ENCODE measurements around the gene DCUN1D2.
"Not testable (repeated sequence)": the region's sequence is repeated elsewhere in the genome, so short reads cannot be mapped to it uniquely, and the experiment has no call there.

The DCUN1D2 gene

GRCh38 chr13:113490496-113491417 lies at the start of gene DCUN1D2:
Gene DCUN1D2 (minus strand): TSS chr13:113490711. CDS start chr13:113490669, 42 bp downstream.
- peak; percentile 39 for DNase-seq

- no peak for DNase-seq
Observed at GRCh38 chr13:113539822-113540221, 49.3 kb upstream of the DCUN1D2 start.

- no peak for DNase-seq
Observed at GRCh38 chr13:113539176-113539575, 48.7 kb upstream of the DCUN1D2 start.

DNA sequence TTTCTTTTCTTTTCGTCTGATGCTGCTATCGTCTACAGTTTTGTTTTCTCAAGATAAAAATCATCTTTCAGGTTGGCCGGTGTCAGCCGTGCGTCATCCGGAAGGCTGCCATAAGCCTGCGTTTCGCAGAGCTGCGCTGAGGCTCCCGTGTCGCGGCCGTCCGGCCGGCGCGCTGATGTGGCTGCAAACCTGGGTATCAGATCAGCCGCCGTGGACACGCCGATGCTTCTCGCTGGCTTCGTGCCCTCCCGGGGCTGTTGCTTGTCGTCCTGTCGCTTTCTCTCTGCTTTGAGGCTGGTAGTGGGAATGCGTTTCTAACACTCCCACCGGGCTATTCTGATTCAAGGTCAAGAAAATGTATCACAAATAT lies 48.2 kb upstream of the DCUN1D2 start:
- DNase-seq = no peak

GRCh38 chr13:113537909-113538688 lies 47.6 kb upstream of the DCUN1D2 start:
- DNase-seq = no peak

DNA sequence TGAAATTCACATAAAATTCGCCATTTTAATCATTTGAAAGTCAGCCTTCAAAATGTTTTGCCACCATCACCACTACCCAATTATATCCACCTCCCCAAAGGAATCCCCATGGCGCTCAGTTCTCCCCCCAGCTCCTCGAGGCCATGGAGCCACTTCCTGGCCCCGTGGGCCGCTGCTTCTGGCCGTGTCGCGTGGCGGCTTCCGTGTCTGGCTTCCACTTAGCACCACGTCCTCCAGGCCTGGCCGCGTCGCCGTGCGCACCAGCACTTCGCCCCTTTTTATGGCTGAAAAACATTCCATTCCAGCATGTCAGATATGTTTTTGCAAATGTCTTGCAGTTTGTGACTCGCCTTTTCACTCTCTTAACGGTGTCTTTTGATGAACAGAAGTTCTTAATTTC lies 46.7 kb upstream of the DCUN1D2 start:
- no peak for DNase-seq

- DNase-seq = no peak
Observed at GRCh38 chr13:113536461-113537110, 46.1 kb upstream of the DCUN1D2 start.

DNA sequence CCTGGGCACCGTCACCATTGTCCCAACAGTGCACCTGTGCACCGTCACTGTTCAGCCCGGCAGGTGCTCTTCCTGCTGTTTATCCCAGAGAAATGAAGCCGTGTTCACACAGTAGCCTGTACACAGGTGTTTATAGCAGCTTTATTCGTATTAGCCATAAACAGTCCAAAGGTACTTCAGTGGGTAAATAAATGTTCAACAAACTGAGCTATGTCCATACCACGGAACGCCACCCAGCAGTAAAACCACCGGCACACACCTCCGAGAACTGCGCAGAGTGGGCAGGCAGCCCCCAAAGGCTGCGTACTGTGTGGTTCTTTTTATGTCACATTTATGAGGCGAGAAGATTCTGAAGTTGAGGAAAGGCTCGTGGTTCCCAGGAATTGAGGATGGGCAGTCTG lies 44.9 kb upstream of the DCUN1D2 start:
- no peak for DNase-seq

DNA sequence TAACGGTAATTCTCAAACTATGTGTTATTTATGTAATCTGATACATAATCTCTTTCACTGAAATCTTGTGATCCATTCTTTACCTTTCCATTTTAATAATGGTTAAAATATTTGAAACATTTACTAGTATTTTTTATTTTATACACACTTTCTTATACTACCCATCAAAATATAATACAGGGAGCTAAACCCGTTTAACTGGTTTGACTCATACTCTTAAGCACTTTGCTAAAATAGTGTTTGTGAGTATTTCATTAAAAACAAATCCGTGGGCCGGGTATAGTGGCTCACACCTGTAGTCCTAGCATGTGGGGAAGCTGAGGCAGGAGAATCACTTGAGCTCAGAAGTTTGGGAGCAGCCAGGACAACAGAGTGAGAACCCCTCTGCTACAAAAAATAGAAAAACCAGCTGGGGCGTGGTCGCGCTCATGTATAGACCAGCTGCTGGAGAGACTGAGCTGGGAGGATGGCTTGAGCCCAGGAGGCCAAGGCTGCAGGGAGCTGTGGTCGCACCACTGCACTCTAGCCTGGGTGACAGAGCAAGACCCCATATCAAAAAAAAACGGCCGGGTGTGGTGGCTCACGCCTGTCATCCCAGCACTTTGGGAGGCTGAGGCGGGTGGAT lies 43.8 kb upstream of the DCUN1D2 start:
- DNase-seq = no peak

DNA sequence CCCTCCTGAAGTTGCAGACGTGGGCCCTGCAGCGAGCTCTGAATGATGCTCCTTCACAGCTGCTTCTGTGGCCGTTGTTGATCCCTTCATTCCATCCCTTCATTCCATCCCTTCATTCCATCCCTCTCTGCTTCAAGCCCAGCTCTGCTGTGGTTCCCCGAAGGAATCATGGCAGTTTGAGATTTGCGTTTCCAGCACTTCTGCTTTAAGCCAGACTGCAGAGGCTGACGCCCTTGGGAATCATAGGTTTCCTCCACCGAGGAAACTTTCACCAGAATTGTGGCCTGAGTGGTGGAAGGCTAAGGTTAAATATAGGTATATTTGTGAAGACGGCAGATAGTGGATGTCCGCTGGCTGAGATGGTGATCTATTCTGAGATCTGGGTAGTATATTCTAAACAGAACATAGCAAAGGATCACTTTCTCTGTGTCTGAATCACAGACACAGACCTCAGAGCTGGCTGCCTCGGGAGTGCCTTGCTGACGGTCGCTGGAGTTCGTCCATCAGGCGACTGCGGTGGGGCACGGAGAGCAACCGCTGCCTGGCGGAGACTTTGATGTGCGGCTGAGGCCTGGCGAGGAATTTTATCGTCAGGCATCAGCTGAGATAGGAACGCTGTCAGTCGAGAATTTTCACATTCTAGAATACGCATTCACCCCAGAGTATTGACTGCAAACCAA lies 42.8 kb upstream of the DCUN1D2 start:
- DNase-seq = no peak

- DNase-seq = no peak
Observed at GRCh38 chr13:113532156-113532806, 41.8 kb upstream of the DCUN1D2 start.

GRCh38 chr13:113531041-113531873 lies 40.7 kb upstream of the DCUN1D2 start:
- no peak for DNase-seq

- DNase-seq = no peak
Observed at GRCh38 chr13:113528813-113529180, 38.3 kb upstream of the DCUN1D2 start.

- DNase-seq = no peak
Observed at GRCh38 chr13:113528101-113528812, 37.7 kb upstream of the DCUN1D2 start.

- no peak for DNase-seq
Observed at GRCh38 chr13:113527272-113527958, 36.9 kb upstream of the DCUN1D2 start.

DNA sequence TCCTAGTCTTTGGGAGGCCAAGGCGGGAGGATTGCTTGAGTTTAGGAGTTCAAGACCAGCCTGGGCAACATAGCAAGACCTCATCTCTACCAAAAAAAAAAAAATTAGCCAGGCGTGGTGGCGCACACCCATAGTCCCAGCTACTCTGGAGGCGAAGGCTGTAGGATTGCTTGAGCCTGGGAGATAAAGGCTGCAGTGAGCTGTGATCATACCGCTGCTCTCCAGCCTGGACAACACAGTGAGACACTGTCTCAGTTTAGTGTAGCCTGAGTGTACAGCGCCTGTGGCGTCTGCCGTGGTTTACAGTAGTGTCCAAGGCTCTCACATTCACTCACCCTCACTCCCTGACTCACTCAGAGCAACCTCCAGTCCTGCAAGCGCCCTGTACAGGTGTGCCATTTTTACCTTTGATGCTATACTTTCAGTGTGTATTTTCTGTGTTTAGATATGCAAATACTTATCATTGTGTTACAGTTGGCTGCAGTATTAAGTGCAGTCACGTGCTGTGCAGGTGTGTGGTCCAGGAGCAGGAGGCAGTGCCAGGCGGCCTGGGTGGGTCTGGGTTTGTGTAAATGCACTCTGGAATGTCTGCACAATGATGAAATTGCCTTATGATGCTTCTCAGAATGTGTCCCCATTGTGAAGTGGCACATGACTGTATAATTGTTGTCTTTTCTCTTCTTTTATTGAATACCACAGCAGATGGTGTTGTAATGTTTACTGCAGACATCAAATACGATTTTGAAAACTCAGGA lies 36.1 kb upstream of the DCUN1D2 start:
- no peak for DNase-seq

DNA sequence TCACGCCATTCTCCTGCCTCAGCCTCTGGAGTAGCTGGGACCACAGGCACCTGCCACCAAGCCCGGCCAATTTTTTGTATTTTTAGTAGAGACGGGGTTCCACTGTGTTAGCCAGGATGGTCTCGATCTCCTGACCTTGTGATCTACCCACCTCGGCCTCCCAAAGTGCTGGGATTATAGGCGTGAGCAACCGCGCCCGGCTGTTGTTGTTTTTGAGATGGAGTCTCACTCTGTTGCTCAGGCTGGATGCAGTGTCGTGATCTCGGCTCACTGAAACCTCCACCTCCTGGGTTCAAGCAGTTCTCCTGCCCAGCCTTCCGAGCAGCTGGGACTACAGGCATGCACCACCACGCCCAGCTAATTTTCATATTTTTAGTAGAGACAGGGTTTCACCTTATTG lies 31.9 kb upstream of the DCUN1D2 start:
- not testable (repeated sequence) for DNase-seq

- no peak for DNase-seq
Observed at GRCh38 chr13:113520571-113520970, 30.1 kb upstream of the DCUN1D2 start.

GRCh38 chr13:113519556-113519955 lies 29.0 kb upstream of the DCUN1D2 start:
- DNase-seq = no peak

All from NCI-H1694 (cell line).